ENCODE measurements around the gene DISC1. TPM values are rescaled to one million over a fixed set of nuclear protein-coding genes. Genes with fewer than 3 reads are reported as not detected.

DISC1 gene
- polyA plus RNA-seq, 3 donors: 5.5 to 14.7 (median 5.8) TPM

DNA sequence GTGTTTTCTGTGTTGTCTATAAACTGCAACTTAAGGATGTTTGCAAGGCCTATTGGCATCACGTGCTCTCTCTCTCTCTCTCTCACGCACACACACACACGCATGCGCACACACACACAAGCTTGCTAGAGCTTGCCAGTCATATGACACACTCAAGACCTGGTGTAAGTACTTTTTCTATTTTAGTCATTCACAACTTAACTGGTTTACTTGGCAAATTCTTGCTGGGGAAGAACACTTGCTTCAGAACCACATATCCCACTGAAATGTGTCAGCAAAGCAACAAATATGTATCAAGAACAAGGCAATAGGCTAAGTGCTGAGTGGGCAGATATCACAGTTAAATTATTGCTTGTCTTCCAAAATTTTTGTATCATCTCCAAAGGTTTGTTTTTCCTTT is 107.8 kb downstream of the DISC1 start:
- H3K9ac ChIP-seq (ENCODE audit: insufficient read depth, low read length, poor library complexity, severe bottlenecking): no peak overlapping the region
- Mint-ChIP-seq H3K27me3 (ENCODE audit: low read depth in 3 of 3) (no peaks in the 10 kb centered on the region), H3K4me3 (no peak overlapping the region), H3K36me3 (peaks cover 16 to 26% of the 10 kb centered on the region in 2 donors), H3K4me1 (no peaks in the 10 kb centered on the region), H3K9me3 (peaks cover 0 to 4% (median 0%) of the 10 kb centered on the region in 7 donors), H3K27ac (no peak overlapping the region)
- no peak overlapping the region for H2AFZ ChIP-seq (ENCODE audit: insufficient read depth, low read depth, low read length, poor library complexity, severe bottlenecking)
- no peak overlapping the region for H3K4me2 ChIP-seq (replicated peaks; ENCODE audit: extremely low read depth, low read length, poor library complexity, severe bottlenecking)
- no peaks in the 10 kb centered on the region for H3K4me1 ChIP-seq (ENCODE audit: control insufficient read depth in 1 of 2, insufficient read depth in 2 of 2, low read length in 2 of 2)
- peaks cover 4 to 14% of the 10 kb centered on the region in 2 donors for H3K36me3 ChIP-seq (replicated peaks in 1 of 2; ENCODE audit: control insufficient read depth in 1 of 2, insufficient read depth in 2 of 2, low read length in 2 of 2)
- peaks cover 84% of the 10 kb centered on the region for H4K20me1 ChIP-seq (ENCODE audit: insufficient read depth, low read length)
- no peaks in the 10 kb centered on the region for H3K9me3 ChIP-seq (replicated peaks in 1 of 2; ENCODE audit: control insufficient read depth in 1 of 2, insufficient read depth in 1 of 2, low read length in 2 of 2)
- no peak overlapping the region for H3K4me3 ChIP-seq (replicated peaks in 1 of 3; ENCODE audit: low read depth in 2 of 3, low read length in 3 of 3)
- peaks cover 40% of the 10 kb centered on the region for H3K79me2 ChIP-seq (ENCODE audit: insufficient read depth, low read length)
- no peak overlapping the region for H3K27ac ChIP-seq (ENCODE audit: low read depth in 1 of 2, low read length in 2 of 2)
- TF ChIP-seq, protein P1, sequence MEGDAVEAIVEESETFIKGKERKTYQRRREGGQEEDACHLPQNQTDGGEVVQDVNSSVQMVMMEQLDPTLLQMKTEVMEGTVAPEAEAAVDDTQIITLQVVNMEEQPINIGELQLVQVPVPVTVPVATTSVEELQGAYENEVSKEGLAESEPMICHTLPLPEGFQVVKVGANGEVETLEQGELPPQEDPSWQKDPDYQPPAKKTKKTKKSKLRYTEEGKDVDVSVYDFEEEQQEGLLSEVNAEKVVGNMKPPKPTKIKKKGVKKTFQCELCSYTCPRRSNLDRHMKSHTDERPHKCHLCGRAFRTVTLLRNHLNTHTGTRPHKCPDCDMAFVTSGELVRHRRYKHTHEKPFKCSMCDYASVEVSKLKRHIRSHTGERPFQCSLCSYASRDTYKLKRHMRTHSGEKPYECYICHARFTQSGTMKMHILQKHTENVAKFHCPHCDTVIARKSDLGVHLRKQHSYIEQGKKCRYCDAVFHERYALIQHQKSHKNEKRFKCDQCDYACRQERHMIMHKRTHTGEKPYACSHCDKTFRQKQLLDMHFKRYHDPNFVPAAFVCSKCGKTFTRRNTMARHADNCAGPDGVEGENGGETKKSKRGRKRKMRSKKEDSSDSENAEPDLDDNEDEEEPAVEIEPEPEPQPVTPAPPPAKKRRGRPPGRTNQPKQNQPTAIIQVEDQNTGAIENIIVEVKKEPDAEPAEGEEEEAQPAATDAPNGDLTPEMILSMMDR (IDR thresholded peaks at IDR 0.05): no peak
- H3K27me3 ChIP-seq (ENCODE audit: control insufficient read depth in 2 of 2, insufficient read depth in 2 of 2, low read length in 2 of 2): no peaks in the 10 kb centered on the region
- DNase-seq: no peak
- WGBS (ENCODE audit: insufficient coverage): 96% methylated on average over 4 of the region's 4 CpGs
- intact Hi-C loops (cut with micrococcal nuclease): no loop called here

DNA sequence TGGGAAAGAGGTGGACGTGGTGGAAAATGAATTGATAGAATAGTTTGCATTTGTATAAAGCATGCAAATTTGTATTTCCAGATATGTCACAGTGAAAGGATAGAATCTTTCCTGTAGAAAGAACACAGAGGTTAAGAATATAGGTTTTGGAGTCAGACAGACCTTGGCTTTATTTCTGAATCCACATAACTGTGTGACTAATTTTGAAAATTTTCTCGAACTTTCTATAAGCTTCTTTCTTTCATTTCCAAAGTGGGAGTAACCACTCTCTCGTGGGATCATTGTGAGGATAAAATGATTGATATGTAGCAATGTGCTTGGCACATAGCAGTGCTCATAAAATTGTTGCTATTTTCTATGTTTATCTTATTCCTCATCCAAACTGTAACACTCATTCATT is 108.8 kb downstream of the DISC1 start:
- Mint-ChIP-seq H3K9me3 (peaks cover 0 to 4% (median 0%) of the 10 kb centered on the region in 7 donors), H3K27ac (peak overlapping the region in 2 of 7 donors; percentile 31 to 76), H3K4me3 (no peak overlapping the region), H3K36me3 (peaks cover 24 to 34% of the 10 kb centered on the region in 2 donors), H3K4me1 (no peaks in the 10 kb centered on the region), H3K27me3 (ENCODE audit: low read depth in 3 of 3) (peaks cover 0 to 2% (median 0%) of the 10 kb centered on the region in 3 donors)
- no peak overlapping the region for H2AFZ ChIP-seq (ENCODE audit: insufficient read depth, low read depth, low read length, poor library complexity, severe bottlenecking)
- no peak for DNase-seq
- TF ChIP-seq, protein P1 (IDR thresholded peaks at IDR 0.05): no peak
- no peaks in the 10 kb centered on the region for H3K4me1 ChIP-seq (ENCODE audit: control insufficient read depth in 1 of 2, insufficient read depth in 2 of 2, low read length in 2 of 2)
- peaks cover 9 to 24% of the 10 kb centered on the region in 2 donors for H3K36me3 ChIP-seq (replicated peaks in 1 of 2; ENCODE audit: control insufficient read depth in 1 of 2, insufficient read depth in 2 of 2, low read length in 2 of 2)
- no peak overlapping the region for H3K9ac ChIP-seq (ENCODE audit: insufficient read depth, low read length, poor library complexity, severe bottlenecking)
- intact Hi-C loops (cut with micrococcal nuclease): no loop called here
- no peak overlapping the region for H3K27ac ChIP-seq (ENCODE audit: low read depth in 1 of 2, low read length in 2 of 2)
- no peak overlapping the region for H3K4me3 ChIP-seq (replicated peaks in 1 of 3; ENCODE audit: low read depth in 2 of 3, low read length in 3 of 3)
- WGBS (ENCODE audit: insufficient coverage): 100% methylated on average over 1 of the region's 3 CpGs
- H3K27me3 ChIP-seq (ENCODE audit: control insufficient read depth in 2 of 2, insufficient read depth in 2 of 2, low read length in 2 of 2): no peaks in the 10 kb centered on the region
- H4K20me1 ChIP-seq (ENCODE audit: insufficient read depth, low read length): peaks cover 84% of the 10 kb centered on the region
- H3K79me2 ChIP-seq (ENCODE audit: insufficient read depth, low read length): peaks cover 44% of the 10 kb centered on the region
- no peaks in the 10 kb centered on the region for H3K9me3 ChIP-seq (replicated peaks in 1 of 2; ENCODE audit: control insufficient read depth in 1 of 2, insufficient read depth in 1 of 2, low read length in 2 of 2)
- H3K4me2 ChIP-seq (replicated peaks; ENCODE audit: extremely low read depth, low read length, poor library complexity, severe bottlenecking): no peak overlapping the region

All from CD14-positive monocyte (primary cell).